Measurements from ENCODE around the gene EFS.
A peak's percentile ranks its signal among the peaks of the same experiment; 100 is the strongest.

EFS gene

DNA sequence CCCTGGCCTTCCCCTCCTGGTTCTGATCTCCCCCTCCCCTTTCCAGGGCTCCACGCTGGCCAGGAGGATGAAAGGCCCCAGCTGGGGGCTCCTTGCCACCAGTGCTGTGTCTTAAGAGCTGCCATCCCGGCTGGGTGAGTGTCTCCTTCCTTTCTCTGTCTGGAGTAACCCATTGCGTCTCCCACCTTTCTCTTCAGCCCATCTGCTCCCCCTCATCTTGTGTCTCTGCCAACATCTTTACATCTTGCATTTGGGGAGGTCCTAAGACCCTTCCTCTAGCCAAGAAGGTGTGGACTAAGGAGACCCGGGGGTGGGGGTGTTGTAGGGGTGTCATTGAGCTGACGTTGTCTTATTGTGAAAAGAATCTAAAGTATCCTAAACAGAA lies 57.8 kb downstream of the EFS start:
- H3K4me3 ChIP-seq (ENCODE audit: low read depth, low read length) = peak overlapping the region; percentile 84
- peaks cover 41% of the 10 kb centered on the region for H3K36me3 ChIP-seq
- TF ChIP-seq, protein P1, sequence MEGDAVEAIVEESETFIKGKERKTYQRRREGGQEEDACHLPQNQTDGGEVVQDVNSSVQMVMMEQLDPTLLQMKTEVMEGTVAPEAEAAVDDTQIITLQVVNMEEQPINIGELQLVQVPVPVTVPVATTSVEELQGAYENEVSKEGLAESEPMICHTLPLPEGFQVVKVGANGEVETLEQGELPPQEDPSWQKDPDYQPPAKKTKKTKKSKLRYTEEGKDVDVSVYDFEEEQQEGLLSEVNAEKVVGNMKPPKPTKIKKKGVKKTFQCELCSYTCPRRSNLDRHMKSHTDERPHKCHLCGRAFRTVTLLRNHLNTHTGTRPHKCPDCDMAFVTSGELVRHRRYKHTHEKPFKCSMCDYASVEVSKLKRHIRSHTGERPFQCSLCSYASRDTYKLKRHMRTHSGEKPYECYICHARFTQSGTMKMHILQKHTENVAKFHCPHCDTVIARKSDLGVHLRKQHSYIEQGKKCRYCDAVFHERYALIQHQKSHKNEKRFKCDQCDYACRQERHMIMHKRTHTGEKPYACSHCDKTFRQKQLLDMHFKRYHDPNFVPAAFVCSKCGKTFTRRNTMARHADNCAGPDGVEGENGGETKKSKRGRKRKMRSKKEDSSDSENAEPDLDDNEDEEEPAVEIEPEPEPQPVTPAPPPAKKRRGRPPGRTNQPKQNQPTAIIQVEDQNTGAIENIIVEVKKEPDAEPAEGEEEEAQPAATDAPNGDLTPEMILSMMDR (IDR thresholded peaks at IDR 0.05; ENCODE audit: low read depth, low read length) = no peak
- H3K27me3 ChIP-seq (ENCODE audit: insufficient read depth, low read depth, severe bottlenecking) = no peaks in the 10 kb centered on the region
- no peaks in the 10 kb centered on the region for H3K9me3 ChIP-seq (ENCODE audit: severe bottlenecking)
- no peak for DNase-seq
- peak overlapping the region; percentile 86 for H3K27ac ChIP-seq

DNA sequence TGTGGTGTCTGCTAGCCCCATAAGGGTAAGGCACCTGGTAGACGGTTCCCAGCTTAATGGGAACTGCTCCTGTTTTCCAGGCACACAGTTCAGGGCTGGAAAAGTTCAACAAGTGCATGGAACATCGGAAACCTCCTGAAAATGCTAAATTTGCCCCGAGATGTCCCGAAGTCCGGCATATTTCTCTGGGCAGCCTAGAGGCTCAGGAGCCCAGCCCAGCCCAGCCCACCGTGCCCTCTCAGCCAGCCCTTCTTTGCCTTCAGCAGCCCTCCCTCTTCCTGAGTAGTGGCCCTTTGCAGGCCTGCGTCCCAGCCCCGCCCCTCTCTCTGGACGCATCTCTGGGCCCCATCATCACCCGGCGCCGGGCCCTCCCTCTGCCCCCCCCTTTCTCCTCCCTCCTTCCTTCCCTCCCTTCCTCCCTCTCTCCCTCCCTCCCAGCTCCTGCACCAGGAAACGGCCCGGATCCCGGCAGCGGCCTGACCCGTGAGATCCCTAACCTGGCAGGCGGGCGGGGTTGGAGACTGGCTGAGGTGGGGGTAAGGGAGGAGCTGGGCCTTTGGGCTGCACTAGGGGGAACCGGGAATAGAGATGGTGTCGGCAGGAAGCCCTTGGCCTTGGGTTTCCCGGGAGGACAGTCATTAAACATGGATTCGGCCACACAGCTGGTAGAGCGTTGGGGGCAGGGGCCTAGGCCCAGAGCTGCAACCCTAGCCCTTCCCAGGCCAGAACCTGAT lies 58.4 kb downstream of the EFS start, which contains the start of gene BCL2L2:
Gene BCL2L2 (plus strand): TSS at position 422 of the 734 bp plus-strand sequence. CDS start 935 bp downstream, outside the sequence.
- Histone ChIP-seq H3K36me3 (peaks cover 41% of the 10 kb centered on the region), H3K4me3 (ENCODE audit: low read depth, low read length) (peak within 1 kb of the TSS; percentile 84), H3K27me3 (ENCODE audit: insufficient read depth, low read depth, severe bottlenecking) (no peaks in the 10 kb centered on the region), H3K27ac (peak within 1 kb of the TSS; percentile 86), H3K9me3 (ENCODE audit: severe bottlenecking) (no peaks in the 10 kb centered on the region)
- peak; percentile 96 for DNase-seq
- TF ChIP-seq, protein P1 (IDR thresholded peaks at IDR 0.05; ENCODE audit: low read depth, low read length) = no peak

Measured in WERI-Rb-1 (cell line).